NCI-H446 treated with DMSO at 0.1 percent for 48 hours (cell line): ENCODE results near the gene PGBD2.
"Not testable (repeated sequence)": the region's sequence is repeated elsewhere in the genome, so short reads cannot be mapped to it uniquely, and the experiment has no call there.

Experiments
- DNase-seq: peaks from one replicate; lab custom pipeline; 2025; lab: John Stamatoyannopoulos, UW

PGBD2 gene

DNA sequence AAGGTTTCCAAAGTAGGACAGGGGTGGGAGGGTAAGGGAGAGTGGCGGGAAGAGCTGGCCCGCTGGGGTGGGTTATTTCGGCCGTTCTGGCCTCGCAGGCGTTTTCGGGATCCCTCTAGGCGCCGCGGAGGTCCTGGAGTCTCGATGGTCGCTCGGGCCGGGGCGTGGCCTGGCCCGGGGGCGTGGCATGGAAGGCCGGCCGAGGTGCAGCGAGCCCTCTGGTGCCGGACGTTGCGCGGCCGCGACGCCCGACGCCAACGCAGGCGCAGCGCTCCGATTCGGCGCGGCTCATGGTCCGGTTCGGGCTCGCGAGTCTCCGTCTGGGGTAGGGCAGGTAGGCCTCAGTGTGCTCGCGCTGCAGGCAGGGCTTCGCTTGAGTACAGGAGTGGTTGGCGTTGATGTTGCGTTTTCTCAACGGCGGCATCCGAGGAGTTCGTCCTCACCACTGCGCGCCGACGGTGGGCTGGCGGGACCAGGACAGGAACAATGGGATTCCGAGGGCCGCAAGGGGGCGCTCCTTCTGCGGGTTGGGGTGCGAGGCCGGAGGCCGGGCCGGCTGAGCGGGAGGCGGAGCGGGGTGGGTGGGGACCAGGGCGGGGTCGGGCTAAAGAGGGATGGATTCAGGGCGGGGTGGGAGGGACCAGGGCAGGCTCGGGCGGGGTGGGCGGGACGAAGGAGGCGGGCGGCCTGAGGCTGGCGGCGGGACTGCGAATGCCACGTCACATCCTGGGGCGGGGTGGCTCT lies at the start of gene PGBD2:
PGBD2 (plus strand) TSS at position 227 of the 744 bp plus-strand sequence. CDS start 7,628 bp downstream, outside the sequence.
- peak; percentile 81 for DNase-seq

DNA sequence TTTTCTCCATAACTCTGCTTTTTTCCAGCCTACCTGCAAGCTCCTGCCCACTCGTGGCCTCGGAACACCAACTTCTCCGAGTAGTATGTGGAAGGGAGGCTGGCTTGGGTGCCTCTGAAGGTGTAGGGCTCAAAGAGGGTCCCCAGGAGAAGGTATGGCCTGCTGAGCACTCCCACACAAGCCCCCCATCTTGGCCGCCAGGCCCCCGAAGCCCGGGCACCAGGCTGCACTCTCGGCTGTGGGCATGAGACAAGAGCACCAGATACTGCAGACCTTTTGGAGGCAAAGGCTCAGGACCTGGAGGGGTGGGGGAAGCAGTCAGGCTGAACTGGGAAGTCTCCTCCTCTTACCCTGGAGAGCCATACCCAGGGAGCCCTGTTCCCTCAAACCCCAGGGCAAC lies 48.8 kb upstream of the PGBD2 start:
- DNase-seq: no peak

DNA sequence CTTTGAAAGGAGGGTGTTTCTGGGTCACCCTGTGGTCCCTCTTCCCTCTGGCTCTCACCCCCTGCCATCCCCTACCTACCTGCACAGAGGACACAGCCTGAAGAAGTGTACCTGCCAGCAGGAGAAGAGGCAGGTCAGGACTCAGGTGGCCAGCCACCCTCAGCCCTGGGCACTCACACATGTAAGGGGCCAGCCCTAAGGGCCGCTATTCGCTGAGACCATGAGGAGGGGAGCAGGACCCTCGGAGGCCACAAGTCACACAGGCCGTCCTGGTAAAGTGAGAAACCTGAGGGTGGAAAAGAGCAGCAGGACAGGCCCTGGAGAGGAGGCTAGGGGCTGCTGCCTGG lies 48.3 kb upstream of the PGBD2 start:
- no peak for DNase-seq

DNA sequence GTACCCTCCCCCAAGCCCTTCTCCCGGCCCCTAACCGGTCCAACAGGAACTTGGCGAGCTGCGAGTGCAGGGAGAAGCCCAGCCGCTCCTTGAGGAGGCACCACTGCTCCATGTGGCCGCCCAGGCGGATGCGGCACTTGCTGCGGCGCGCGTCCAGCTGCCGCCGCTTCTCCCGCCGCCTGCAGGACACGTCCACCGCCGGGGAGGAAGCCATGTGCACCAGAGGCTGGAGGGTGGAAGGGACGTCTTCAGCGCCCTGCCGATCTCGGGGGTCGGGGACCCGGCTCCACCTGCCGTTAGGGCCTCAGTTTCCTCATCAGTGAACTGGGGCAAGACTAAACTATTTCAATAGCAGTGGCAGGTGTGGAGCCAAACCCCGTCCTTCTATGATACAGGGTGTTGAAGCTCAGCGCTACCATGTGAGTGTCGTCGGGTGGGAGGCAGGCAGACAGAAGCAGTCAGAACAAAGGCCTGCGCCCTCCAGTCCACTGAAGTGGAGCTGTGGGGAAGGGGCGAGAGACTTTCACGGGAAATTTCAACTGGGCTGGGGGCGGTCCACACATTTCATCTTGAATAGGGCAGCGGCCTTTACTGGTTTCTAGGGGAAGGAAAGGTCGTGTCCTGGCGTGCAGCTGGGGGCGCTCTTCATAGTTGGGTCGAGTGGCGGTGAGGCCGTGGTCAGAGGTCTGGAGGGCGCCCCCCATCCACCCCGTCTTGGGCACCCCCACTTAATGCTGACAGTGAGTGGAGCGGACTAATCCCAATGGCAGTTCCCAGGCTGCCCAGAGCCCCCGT lies 47.7 kb upstream of the PGBD2 start:
- peak; percentile 54 for DNase-seq

DNA sequence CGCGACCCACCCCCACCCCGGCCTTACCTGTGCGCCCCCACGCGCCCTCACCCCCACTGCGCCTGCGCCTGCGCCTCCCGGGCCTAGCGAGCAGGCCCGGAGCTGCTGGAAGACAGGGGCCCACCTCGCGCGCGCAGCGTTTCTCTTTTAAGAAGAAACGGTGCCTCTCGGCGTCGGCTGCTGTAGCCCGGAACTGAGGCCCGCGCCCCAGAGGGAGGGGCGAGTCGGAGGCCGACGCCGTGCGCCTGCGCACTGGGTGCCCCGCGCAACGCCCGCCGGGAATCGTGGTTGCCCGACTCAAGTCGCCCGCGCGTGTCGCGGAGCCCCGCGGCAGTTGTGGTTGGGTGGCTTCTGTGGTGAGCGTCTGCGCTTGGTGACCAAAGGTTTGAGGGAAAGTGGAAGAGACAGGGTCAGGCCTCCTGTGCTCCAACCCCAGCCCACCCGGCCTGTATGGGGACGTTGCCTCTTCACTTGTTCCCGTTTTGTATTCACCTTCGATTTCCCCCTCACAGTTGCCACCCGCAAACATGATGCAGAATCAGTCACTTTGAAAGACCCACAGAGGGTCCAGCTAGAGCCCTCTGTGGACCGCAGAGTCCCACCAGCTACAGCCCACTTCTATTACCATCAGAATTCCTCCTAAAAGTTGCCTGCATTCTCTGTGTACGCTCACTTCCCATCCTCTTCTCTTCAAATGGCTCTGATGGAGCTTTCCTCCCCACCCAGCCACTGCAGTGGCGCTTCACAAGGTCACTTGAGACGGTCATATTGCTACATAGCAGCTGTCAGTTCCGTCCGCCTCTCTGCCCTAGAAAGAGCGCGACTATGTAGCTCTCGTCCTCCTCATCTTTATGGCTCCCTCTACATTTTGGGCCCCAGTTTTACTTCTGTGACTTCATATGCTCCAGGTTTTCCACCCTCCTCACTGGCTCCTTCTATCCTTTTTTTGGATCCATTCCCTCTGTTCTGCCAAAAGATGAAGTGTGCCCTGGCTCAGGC lies 46.8 kb upstream of the PGBD2 start, which contains the start of gene ZNF692:
ZNF692 (minus strand) TSS at position 195 of the 999 bp plus-strand sequence. CDS start 776 bp downstream, outside the sequence.
- DNase-seq: peak; percentile 95

GRCh38 chr1:248860007-248860406 lies 46.0 kb upstream of the PGBD2 start:
- DNase-seq: no peak

- DNase-seq: no peak
Observed at GRCh38 chr1:248861616-248862015, 44.4 kb upstream of the PGBD2 start.

GRCh38 chr1:248862695-248862997 lies 43.4 kb upstream of the PGBD2 start:
- no peak for DNase-seq

DNA sequence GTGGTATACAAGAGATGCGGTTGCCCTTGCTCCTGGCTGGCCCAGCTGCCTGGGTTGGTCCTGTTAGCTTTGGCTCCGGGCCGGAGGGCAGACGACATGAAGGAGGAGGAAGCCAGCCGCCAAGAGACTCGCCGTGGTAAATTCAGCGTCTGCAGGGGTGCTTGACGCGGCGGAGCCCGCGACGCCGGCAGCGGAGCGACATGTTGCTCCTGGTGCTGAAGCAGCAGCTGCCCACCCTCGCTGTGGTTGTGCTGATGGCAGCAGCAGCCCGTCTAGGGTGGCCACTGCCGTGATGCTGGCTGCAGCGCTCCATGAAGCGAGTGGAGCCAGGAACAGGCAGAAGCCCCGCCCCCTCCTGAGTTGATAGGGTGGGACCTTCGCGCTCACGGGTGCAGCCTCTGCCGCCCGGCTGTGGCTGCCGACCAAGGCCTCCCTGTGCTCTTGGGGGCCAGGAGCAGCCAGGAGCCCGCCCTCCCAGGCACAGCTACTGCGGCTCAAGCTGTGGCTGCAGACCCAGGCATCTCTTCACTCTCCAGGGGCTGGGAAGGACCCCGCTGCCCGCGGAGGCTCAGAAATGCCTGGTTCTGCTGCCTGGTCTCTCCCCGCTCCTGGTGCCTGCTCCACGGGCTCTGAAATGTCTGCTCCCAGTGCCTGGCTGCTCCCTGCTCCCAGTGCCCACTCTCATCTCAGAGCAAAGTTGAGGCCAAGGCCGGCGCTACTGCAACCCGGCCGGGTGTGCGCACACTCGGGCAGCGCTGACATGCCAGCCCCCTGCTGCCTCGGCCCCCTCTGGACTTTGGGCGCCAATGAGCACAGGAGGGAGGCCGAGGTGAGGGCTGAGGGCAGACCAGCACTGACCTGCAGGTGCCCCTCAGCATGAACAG lies 42.8 kb upstream of the PGBD2 start:
- peak; percentile 70 for DNase-seq

- DNase-seq: no peak
Observed at GRCh38 chr1:248871837-248872401, 34.1 kb upstream of the PGBD2 start.

- DNase-seq: peak; percentile 46
Observed at GRCh38 chr1:248872752-248873408, 33.2 kb upstream of the PGBD2 start.

- DNase-seq: peak; percentile 94
Observed at GRCh38 chr1:248873409-248873992, 32.5 kb upstream of the PGBD2 start.

GRCh38 chr1:248873993-248874533 lies 32.0 kb upstream of the PGBD2 start:
- peak; percentile 94 for DNase-seq

- peak; percentile 86 for DNase-seq
Observed at GRCh38 chr1:248881261-248881660, 24.8 kb upstream of the PGBD2 start.

DNA sequence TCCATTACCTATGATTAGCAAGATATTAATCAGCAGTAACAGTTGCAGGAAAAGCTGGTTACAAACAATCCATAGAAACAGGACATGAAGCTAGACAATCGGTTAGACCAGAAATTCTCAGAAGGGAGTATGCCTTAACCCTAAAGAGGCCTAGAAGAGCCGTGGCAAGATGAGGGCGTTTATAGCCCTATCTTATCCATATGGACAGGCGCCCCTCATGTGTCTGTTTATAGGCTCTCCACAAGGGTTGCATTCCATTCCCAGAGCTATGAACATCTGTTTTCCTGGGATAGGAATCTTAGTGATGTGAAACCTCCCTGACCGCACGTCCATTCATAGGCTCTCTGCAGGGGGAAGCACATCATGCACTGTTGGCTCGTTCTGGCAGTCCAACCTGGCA lies 23.6 kb upstream of the PGBD2 start:
- DNase-seq: not testable (repeated sequence)

DNA sequence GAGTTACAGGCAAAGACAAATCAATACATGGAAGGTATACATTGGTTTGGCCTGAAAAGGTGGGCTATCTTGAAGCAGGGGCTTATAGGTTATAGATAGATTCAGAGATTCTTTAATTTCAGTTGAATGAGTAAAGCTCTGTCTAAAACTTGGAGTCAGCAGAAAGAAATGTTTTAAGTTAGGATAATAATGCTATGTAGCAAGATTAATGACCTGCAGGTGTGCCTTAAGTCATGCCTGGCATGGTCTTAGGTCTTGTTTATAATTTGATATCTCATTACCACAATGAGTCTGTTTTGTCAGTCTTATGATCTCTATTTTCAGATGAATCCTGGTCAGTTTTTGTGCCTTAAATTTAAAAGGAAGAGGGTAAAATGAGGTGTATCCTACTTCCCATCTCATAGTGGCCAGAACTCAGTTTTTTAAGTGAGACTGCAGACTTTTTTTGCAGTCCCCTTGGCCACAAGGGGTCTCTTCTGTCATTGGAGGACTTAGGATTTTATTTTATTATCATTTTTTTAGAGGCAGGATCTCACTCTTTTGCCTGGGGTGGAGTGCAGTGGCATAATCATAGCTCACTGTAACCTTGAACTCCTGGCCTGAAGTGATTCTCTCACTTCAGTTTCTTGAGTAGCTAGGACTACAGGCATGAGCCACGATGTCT lies 21.3 kb upstream of the PGBD2 start:
- no peak for DNase-seq

GRCh38 chr1:248885646-248886045 lies 20.4 kb upstream of the PGBD2 start:
- DNase-seq: no peak

- DNase-seq: no peak
Observed at GRCh38 chr1:248886237-248886895, 19.7 kb upstream of the PGBD2 start.

GRCh38 chr1:248889914-248890243 lies 16.2 kb upstream of the PGBD2 start:
- not testable (repeated sequence) for DNase-seq
